HK-2 (cell line): ENCODE results near the gene PCSK9.
"Not testable (repeated sequence)": the region's sequence is repeated elsewhere in the genome, so short reads cannot be mapped to it uniquely, and the experiment has no call there.

Source experiments
- DNase-seq: peaks from one replicate; pipeline ENCODE4 v3.0.0-alpha.2; 2018; ENCODE audit not compliant: unreplicated experiment

The PCSK9 gene

DNA sequence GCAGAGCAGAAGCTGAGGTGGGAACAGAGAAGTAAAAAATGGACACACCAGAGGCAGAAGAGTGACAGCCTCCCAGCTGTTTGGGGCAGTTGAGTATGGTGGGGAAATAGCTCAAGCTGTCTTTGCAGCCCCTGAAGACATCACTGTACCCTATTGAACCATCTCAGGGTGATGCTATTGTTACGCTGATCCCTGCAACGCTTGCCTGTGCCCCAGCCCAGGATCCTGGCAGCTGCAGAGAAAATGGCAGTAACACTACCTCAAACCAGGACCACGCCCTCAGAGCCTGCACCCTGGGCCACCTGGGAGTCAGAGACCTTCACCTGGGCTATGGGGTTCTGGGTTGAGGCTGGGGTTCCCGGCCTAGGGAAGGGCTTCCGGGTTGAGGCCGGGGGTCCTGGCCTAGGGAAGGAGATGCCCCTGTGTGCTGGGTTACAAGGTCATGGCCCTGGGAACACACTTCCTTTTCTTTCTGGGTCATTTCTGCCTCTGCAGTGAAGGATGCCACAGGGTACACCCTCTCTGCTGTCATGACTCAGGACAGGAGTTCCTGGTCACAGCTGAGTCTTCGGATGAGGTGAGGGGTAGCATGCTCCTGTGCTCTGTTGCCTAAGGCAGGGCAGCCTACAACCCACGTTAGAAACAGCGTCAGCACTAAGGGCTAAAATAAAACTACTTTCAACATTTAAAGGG, 29.0 kb upstream of the PCSK9 start:
- no peak for DNase-seq

DNA sequence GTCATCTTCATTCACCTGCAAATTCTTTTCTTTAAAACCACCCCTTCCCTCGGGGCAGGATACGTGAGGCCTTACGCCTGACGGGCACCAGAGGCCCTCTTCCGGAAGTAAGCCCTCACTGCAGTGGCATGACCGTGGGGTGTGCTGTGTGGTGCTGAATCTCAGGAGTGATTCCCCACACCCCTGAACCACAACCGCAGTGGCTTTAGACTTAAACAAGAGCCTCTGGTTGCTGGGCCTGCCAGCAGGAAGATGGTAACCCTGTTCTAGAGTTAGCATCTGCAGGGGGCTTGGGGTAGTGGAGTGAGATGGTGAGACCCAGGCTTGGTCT, 28.5 kb upstream of the PCSK9 start:
- no peak for DNase-seq

DNA sequence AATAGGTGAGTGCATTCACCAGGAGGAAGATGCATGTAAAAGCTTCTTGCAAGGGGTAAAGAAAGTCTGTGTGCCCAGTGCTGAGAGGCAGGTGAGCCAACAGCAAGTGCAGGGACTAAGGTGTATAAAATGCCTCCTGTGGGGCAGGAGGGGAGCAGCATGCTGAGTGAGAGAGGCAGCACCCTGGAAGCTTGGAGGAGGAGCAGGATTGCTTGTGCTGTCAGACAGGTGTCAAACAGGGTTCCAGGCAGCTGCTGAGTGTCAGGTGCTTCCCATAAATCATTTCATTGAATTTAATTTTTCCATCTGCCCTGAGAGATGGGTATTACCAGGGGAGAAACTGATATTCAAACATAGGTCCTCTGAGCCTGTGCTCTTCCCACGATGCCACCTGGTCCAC, 26.7 kb upstream of the PCSK9 start:
- no peak for DNase-seq

DNA sequence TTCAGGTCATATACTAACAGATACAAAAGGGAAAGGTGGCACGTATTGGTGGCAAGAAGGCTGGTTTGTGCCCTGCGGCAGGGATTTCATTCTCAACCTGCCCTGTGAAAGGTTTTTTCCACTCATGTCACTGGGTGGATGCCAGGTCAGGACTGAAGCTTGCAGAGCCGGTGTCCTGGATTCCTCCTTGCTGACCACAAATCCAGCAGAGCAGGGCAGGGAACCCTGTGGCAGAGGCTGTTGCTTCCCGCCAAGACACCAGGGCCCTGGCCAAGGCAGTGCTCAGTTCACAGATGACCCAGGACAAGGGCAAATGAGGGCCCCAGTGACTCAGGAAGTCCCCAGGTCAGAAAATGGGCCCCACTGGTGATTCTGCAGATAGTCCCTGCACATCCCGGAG, 24.2 kb upstream of the PCSK9 start:
- DNase-seq = no peak

DNA sequence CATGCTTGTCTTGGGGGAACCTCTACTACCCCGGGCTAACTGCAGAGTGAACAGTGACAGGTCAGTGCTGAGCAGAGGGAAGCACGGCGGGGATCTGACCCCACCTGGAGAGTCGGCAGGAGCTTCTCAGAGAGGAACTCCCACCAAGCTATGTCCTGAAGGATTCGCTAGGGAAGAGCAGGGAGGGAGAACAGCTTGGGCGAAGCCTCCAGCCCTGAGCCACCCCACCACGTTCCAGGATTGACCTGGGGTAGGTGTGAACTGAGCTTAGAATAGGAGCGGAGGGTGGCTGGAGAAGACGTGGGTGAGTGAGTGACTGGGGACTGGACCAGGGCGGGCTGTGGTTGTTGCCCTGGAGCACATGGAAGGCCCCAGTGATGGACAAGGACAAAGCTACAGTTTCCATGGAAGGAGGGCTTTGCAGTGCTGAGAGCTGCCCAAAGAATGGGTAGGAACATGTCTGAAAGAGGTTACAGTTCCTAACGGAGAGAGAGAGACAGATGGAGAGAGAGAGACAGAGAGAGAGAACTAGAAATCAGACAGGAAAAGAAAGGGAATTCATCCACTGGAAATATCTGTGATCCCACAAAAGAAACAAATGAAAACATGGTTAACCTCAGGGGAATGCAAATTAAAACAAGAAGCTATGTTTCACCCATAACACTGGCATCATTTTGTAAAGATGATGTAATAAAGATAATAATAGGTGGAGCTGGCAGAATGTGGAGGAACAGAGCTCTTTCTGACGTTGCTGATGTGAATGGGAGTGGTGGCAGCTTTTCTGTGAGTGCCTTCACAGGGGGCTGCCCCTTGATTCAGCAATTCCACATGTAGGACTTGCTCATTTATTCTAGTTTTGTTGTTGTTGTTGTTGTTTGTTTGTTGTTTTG, 23.4 kb upstream of the PCSK9 start:
- DNase-seq = no peak

DNA sequence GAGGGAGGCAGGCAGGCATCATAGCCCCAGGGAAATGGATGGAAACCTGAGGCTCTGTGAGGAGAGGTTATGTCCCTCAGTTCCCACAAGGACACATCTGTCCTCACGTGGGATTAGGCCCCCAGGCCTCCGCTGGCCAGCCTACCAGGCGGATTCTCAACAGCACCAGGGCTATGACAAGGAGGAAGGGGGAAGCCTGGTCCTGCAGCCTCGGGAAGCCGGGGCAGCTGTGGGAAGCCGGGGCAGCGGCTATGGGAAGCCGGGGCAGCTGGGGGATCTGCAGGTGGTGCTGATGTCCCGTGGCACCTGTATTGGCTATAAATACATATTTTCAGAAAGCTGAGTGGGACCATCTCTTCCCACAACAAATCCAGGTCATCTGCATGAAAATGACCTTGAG, 21.0 kb upstream of the PCSK9 start:
- no peak for DNase-seq

DNA sequence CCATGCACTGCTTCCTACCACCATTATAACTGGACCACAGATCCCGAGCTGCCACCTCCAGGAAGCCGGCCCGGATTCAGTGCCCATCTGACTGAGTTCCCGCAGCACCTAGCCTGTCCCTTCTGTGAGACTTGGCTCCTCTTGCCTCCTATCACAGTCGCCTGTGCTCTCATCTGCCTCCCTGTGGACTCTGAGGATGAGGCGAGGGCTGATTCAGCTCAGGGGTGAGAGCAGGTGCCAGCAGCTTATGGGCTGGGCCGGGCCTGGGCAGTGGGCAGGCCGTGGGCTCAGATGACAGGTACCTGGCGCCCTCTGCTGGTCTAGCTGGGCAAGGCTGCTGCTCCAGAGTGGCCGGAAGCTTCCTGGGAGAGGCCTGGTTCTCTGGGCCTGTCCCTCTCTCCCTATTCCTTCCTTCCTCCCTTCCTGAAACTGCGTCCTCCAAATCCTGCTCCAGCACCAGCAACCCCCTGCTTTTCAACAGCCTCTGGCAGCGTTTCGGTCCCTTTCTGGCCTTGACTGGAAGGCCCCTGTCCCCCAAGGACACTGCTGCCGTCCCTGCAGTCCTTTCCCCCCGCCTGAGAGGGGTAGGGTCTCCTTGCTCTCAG, 17.3 kb upstream of the PCSK9 start:
- peak; percentile 94 for DNase-seq

DNA sequence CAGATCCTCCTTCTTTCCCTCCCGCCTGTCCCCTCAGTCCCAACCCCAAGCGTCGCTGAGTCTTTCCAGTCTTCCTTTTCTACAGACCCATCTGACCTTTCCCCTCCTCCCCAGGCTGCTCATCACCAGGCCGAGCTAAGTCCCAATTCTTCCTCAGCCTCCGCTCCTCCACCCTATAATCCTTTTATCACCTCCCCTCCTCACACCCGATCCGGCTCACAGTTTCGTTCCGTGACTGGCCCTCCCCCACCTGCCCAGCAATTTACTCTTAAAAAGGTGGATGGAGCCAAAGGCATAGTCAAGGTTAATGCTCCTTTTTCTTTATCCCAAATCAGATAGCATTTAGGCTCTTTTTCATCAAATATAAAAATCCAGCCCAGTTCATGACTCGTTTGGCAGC, 15.2 kb upstream of the PCSK9 start:
- DNase-seq = not testable (repeated sequence)

DNA sequence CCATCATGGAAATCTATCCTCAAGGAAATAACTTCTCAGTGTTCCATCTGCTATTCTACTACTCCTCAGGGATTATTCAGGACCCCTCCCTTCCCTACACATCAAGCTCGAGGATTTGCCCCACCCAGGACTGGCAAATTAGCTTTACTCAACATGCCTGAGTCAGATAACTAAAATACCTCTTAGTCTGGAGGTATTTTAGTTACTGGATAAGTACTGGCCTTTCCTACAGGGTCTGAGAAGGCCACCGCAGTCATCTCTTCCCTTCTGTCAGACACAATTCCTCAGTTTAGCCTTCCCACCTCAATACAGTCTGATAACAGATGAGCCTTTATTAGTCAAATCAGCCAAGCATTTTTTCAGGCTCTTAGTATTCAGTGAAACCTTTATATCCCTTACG, 12.7 kb upstream of the PCSK9 start:
- DNase-seq = not testable (repeated sequence)

DNA sequence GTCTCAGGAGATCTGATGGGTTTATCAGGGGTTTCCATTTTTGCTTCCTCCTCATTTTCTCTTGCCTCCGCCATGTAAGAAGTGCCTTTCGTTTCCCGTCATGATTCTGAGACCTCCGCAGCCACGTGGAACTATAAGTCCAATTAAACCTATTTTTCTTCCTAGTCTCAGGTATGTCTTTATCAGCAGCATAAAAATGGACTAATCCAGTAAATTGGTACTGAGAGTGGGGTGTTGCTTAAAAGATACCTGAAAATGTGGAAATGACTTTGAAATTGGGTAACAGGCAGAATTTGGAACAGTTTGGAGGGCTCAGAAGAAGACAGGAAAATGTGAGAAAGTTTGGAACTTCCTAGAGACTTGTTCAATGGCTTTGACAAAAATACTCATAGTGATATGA, 8.2 kb upstream of the PCSK9 start:
- DNase-seq = not testable (repeated sequence)

DNA sequence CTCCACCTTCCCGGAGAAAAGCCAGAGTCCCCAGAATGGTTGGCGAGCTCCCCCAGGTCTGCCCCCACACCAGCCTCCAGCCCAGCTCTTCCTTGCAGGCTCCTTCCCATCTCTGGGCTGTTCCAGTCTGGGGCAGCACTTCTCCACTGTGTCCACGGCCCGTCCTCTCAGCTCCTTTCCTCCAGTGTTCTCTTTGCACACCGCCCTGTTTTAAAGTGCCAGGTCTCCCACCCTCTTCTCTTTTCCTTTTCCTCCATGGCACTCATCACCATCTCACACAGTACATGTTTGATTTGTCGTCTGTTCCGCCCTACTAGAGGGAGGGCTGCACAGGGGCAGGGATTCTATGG, 6.1 kb upstream of the PCSK9 start:
- no peak for DNase-seq

DNA sequence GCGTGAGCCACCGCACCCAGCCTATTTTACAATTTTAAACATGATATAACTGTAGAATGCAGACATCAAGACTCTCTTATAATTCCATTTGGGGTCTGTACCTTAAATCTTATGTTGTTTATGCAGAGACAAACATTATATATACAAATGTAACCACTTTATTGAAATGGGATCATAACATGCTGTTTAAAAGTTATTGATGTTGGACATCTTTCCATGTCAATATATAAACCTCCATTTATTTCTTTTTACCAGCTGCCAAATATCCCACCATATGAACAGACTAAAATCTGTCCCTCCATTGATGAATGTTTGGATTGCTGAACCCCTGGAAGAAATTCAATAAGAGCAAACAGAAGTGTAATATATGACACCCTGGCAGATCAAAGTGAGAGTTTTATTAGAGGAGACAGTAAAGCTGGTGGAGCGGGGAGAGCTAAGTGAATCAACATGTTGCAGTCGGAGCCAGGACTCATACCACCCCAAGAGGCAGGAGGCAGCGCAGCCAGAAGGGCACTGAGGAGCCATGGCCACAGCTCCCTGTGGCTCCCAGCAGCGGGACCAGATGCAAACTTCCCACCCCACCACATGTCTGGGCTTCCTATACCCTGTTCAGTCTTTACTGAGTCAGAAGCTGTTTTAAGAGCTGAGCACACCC, 4.7 kb upstream of the PCSK9 start:
- DNase-seq = no peak

DNA sequence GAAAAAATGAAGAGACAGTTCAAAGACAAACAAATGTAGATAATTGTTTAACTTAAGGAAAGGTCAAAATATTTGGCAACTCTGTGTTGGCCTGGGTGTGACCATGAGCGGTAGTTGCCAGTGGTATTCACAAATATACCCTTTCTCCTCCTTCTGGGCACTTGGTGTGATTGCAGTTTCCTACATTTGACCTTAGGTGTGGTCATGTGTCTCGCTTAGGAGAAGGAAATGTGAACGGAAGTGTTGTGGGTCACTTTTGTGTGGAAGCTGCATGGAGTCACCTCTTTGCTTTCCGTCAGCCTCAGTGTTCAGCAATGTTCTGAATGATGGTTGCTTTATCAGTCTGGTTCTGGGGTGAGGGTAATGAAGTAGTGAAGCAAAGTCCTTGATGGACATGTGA, 3.4 kb upstream of the PCSK9 start:
- DNase-seq = no peak

DNA sequence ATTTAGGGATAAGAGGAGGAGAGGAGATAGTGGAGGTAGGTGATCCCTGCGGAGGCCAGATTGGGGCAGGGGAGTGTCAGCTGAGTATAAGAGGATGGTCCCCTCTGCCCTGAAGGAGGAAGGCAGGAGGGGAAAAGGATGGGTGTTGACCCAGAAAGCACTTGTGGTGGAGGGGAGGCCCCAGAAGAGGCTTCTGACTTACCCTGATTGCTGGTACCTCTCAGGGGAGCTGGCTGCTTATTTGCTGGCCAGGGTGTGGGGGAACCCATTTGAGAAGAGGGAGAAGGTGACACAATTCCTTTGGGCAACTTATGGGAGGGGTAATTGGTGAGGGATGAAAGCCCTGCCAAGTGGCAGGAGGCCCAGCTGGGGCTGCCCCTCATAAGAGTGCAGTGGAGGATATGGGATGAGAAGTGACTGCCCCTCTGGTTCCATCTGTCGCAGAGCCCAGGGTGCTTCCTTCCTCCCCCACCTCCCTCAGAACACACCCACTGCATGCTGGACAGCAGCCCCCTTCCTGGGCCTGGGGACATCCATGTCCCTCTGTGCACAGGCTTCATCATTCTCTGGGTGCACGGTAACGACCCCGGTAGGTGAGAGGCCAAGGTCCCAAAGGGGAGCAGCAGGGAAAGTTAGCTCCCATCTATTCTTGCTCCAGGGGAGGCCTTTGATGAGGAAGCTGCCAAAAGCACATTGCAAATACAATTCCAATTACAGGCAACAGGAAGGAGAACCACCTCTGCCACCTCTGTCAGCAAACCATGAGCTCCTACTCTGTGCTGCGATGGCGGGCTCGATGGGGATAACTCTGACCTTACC, 1.4 kb upstream of the PCSK9 start:
- DNase-seq = no peak

DNA sequence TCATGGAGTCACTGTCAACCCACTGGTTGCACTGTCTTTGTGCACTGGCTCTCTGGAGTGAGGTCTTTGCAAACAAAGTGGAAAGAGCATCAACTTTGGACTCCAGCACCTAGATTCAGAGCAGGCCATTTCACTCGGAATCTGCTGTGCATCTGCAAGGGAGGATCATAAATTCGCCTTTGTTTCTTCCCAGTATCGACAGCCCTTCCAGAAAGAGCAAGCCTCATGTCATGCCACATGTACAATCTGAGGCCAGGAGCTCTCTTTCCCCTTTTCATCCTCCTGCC, 853 bp upstream of the PCSK9 start:
- DNase-seq = no peak

DNA sequence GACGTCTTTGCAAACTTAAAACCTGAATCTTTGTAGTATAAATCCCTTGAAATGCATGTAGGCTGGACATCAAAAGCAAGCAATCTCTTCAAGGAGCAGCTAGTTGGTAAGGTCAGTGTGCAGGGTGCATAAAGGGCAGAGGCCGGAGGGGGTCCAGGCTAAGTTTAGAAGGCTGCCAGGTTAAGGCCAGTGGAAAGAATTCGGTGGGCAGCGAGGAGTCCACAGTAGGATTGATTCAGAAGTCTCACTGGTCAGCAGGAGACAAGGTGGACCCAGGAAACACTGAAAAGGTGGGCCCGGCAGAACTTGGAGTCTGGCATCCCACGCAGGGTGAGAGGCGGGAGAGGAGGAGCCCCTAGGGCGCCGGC, 390 bp upstream of the PCSK9 start:
- DNase-seq = no peak

DNA sequence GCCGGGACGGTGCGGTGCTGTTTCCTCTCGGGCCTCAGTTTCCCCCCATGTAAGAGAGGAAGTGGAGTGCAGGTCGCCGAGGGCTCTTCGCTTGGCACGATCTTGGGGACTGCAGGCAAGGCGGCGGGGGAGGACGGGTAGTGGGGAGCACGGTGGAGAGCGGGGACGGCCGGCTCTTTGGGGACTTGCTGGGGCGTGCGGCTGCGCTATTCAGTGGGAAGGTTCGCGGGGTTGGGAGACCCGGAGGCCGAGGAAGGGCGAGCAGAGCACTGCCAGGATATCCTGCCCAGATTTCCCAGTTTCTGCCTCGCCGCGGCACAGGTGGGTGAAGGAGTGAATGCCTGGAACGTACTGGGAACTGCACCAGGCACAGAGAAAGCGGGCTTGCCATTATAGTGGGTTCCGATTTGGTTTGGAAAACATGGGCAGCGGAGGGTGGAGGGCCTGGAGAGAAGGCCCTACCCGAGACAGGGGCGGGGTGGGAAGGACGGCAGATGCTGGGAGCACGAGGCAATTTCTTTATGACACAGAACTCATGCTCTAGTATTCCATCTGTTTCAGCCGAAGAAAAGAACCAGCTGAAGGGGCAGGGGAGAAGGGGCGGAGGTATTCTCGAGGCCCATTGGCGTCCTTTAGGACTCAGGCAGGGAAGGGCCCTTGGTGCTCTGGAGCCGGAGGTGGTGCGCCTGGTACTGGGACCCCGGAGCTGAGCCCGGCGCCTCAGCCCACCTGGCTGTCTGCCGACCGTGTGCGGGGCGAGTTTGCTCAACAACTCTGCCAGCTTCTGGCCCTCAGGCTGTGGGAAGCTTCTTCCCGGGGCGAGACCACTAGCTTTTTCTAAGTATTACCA, 960 bp downstream of the PCSK9 start:
- DNase-seq = no peak

DNA sequence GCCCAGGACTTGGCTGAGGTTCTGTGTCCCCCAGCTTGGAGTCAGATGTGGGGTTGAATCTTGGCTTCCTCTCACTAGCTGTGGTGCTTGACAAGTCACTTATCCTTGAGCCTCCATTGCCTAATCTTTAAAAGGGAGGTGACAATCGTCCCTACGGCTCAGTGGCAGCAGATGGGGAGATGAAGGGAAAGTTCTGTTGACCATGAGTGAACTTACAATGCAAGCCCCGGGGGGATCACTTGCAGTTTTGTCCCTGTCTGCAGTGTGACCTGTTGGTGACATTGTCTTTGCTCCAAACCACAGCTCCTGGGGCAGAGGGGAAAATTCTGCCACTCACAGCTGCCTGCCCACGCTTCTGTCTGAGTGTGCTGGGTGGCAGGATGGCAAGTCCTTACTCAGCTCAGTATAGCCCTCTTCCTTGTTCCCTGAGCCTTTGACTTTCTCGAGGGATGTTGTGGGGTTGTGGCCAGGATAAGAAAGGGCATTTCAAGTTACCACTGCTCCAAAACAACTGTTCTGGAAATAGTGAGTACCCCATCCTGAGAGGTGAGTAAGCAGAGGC, 1.7 kb downstream of the PCSK9 start:
- no peak for DNase-seq

DNA sequence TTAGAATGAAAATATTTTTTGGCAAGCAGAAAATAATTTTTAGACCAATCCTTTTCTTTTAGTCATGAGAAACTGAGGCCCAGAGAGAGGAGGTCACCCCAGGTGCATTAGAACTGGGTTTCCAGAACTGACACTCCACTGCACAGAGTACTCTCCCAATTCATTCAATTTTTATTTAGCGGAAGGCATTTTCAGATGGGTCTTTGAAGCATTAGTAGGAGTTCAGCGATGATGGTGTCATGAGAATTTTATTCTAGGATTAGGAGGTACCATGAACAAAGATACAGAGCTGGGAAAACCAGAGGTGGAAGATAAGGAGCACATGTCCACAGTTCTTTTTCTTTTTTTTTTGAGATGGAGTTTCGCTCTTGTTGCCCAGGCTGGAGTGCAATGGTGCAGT, 2.3 kb downstream of the PCSK9 start:
- DNase-seq = no peak

DNA sequence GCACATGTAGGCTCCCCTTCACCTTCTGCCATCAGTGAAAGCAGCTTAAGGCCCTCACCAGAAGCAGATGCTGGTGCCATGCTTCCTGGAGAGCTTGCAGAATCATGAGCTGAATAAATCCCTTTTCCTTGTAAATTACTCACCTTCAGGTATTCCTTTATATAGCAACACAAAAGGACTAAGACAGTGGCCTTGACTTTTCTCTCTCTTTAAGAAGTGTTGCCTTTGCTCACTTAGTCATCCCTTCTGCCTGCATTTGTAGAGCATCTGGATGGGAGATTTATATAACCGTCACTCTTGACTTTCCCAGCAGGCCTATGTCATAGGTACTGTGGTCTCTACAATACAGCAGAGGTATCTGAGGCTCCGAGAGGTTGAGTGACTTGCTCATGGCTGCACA, 3.7 kb downstream of the PCSK9 start:
- DNase-seq = no peak

DNA sequence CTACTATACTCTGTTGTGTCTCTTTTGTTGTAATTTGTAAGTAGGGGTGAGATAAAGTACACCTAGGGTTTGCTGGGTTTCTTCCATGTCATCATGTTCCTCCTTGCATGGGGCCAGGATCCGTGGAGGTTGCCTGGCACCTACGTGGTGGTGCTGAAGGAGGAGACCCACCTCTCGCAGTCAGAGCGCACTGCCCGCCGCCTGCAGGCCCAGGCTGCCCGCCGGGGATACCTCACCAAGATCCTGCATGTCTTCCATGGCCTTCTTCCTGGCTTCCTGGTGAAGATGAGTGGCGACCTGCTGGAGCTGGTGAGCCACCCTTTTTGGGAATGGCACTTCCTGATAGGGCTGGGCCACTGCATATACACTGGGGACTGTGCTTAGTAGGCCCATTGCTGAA, 4.4 kb downstream of the PCSK9 start:
- no peak for DNase-seq
